A549 treated with Mapracorat at 1 μM for 4 hours (cell line): ENCODE measurements around the gene ACVR1C. TPM values are rescaled to one million over a fixed set of nuclear protein-coding genes. Genes with fewer than 3 reads are reported as not detected.

ENCODE experiments used
- total RNA-seq: library from RNA; stranded (reverse); fragments of 200-300 nt; extraction: Qiagen RNA extraction; gene quantifications from 5 replicates; pipeline ENCODE4 v1.2.3, GENCODE V29; 2022

Gene ACVR1C
- not detected in 5 replicates for total RNA-seq

GRCh38 chr2:157628477-157629415 is at the start of gene ACVR1C:
ACVR1C (minus strand) TSS chr2:157628864; CDS start chr2:157628644, 220 bp downstream.

Other genes starting within 250 kb of the ACVR1C start
- gene CYTIP, start 184.8 kb downstream of the ACVR1C start, total RNA-seq = 0.25 TPM in 1 of 5 replicates, not detected in the others
- gene ACVR1, start 247.5 kb upstream of the ACVR1C start, total RNA-seq = 20.2 to 23.4 TPM (median 22.2 TPM) in 5 replicates